GM18499 (cell line): ENCODE data around the gene HIPK2.

Source experiments
- ATAC-seq: cut with Tn5 transposase; IDR thresholded peaks from one replicate; pipeline ENCODE4 v1.9.1; 2021; ENCODE audit warnings: moderate number of reproducible peaks; ENCODE audit not compliant: insufficient read depth, unreplicated experiment

The HIPK2 gene

GRCh38 chr7:139602143-139602722 lies 175.6 kb downstream of the HIPK2 start:
- ATAC-seq: no peak

GRCh38 chr7:139601176-139601575 lies 176.6 kb downstream of the HIPK2 start:
- no peak for ATAC-seq

- no peak for ATAC-seq
Observed at GRCh38 chr7:139600306-139600705, 177.5 kb downstream of the HIPK2 start.

- ATAC-seq: no peak
Observed at GRCh38 chr7:139598642-139599041, 179.2 kb downstream of the HIPK2 start.

- ATAC-seq: no peak
Observed at GRCh38 chr7:139597028-139597427, 180.8 kb downstream of the HIPK2 start.

- no peak for ATAC-seq
Observed at GRCh38 chr7:139596626-139597025, 181.2 kb downstream of the HIPK2 start.

GRCh38 chr7:139595806-139596205 lies 182.0 kb downstream of the HIPK2 start:
- ATAC-seq: no peak

GRCh38 chr7:139594911-139595476 lies 182.8 kb downstream of the HIPK2 start:
- ATAC-seq: no peak

GRCh38 chr7:139594090-139594489 lies 183.7 kb downstream of the HIPK2 start:
- ATAC-seq: no peak

GRCh38 chr7:139592801-139593461 lies 184.9 kb downstream of the HIPK2 start:
- no peak for ATAC-seq

- ATAC-seq: no peak
Observed at GRCh38 chr7:139591550-139592195, 186.1 kb downstream of the HIPK2 start.

- ATAC-seq: no peak
Observed at GRCh38 chr7:139589474-139589873, 188.3 kb downstream of the HIPK2 start.

GRCh38 chr7:139588632-139589031 lies 189.2 kb downstream of the HIPK2 start:
- ATAC-seq: no peak

GRCh38 chr7:139587535-139587934 lies 190.3 kb downstream of the HIPK2 start:
- no peak for ATAC-seq

- no peak for ATAC-seq
Observed at GRCh38 chr7:139586286-139586685, 191.5 kb downstream of the HIPK2 start.

- no peak for ATAC-seq
Observed at GRCh38 chr7:139585042-139585441, 192.8 kb downstream of the HIPK2 start.

GRCh38 chr7:139583826-139584553 lies 193.8 kb downstream of the HIPK2 start:
- ATAC-seq: no peak

GRCh38 chr7:139582671-139583155 lies 195.1 kb downstream of the HIPK2 start:
- ATAC-seq: no peak

- ATAC-seq: no peak
Observed at GRCh38 chr7:139582130-139582650, 195.6 kb downstream of the HIPK2 start.

- no peak for ATAC-seq
Observed at GRCh38 chr7:139580435-139580834, 197.4 kb downstream of the HIPK2 start.
